GM19193 (cell line): ENCODE results near the gene TIE1.

Experiments
- POLR2A ChIP-seq: IDR thresholded peaks from 4 replicates; pipeline ENCODE4 v1.6.1; 2011; ENCODE audit not compliant: insufficient read depth, insufficient read length; ENCODE audit errors: extremely low read depth

The TIE1 gene

GRCh38 chr1:43309405-43310025, 8.7 kb downstream of the TIE1 start:
- TF ChIP-seq POLR2A = no peak

- TF ChIP-seq POLR2A = no peak
Measured at GRCh38 chr1:43311521-43311920, 10.7 kb downstream of the TIE1 start.

- TF ChIP-seq POLR2A = no peak
Measured at GRCh38 chr1:43312212-43312623, 11.4 kb downstream of the TIE1 start.

- no peak for TF ChIP-seq POLR2A
Measured at GRCh38 chr1:43312663-43313515, 12.1 kb downstream of the TIE1 start.

GRCh38 chr1:43313771-43314170, 13.0 kb downstream of the TIE1 start:
- TF ChIP-seq POLR2A = no peak

- no peak for TF ChIP-seq POLR2A
Measured at GRCh38 chr1:43314233-43314632, 13.5 kb downstream of the TIE1 start.

- TF ChIP-seq POLR2A = no peak
Measured at GRCh38 chr1:43315481-43315880, 14.7 kb downstream of the TIE1 start.

GRCh38 chr1:43315963-43316737, 15.4 kb downstream of the TIE1 start:
- TF ChIP-seq POLR2A = no peak

- TF ChIP-seq POLR2A = no peak
Measured at GRCh38 chr1:43316738-43317520, 16.1 kb downstream of the TIE1 start.

GRCh38 chr1:43317817-43318471, 17.2 kb downstream of the TIE1 start:
- no peak for TF ChIP-seq POLR2A

GRCh38 chr1:43318831-43319230, 18.0 kb downstream of the TIE1 start:
- no peak for TF ChIP-seq POLR2A

GRCh38 chr1:43319288-43319687, 18.5 kb downstream of the TIE1 start:
- TF ChIP-seq POLR2A = no peak

GRCh38 chr1:43319766-43320165, 19.0 kb downstream of the TIE1 start:
- no peak for TF ChIP-seq POLR2A

- TF ChIP-seq POLR2A = no peak
Measured at GRCh38 chr1:43321331-43321891, 20.6 kb downstream of the TIE1 start.
